Ishikawa (cell line): ENCODE measurements around the gene PCDH1.
A peak's percentile ranks its signal among the peaks of the same experiment; 100 is the strongest.

Experiments
- CEBPB ChIP-seq: IDR thresholded peaks from 2 replicates; pipeline ENCODE4 v1.6.1; 2012
- CREB1 ChIP-seq: IDR thresholded peaks from 2 replicates; pipeline ENCODE4 v1.6.1; 2012; ENCODE audit warnings: low read depth
- EGR1 ChIP-seq: IDR thresholded peaks from 2 replicates; pipeline ENCODE4 v1.6.1; 2012
- EP300 ChIP-seq: IDR thresholded peaks from 2 replicates; pipeline ENCODE4 v1.6.1; 2012; ENCODE audit warnings: borderline replicate concordance
- FOXM1 ChIP-seq: IDR thresholded peaks from 2 replicates; pipeline ENCODE4 v1.6.1; 2012; ENCODE audit warnings: low read depth, borderline replicate concordance
- NFIC ChIP-seq: IDR thresholded peaks from 2 replicates; pipeline ENCODE4 v1.6.1; 2012
- RAD21 ChIP-seq: IDR thresholded peaks from 2 replicates; pipeline ENCODE4 v1.6.1; 2012; ENCODE audit warnings: low read depth
- TAF1 ChIP-seq: IDR thresholded peaks from 2 replicates; pipeline ENCODE4 v1.6.1; 2012; ENCODE audit warnings: low read depth, mild to moderate bottlenecking
- TCF12 ChIP-seq: IDR thresholded peaks from 2 replicates; pipeline ENCODE4 v1.6.1; 2012; ENCODE audit warnings: low read depth
- TEAD4 ChIP-seq: IDR thresholded peaks from 2 replicates; pipeline ENCODE4 v1.6.1; 2012
- YY1 ChIP-seq: IDR thresholded peaks from 2 replicates; pipeline ENCODE4 v1.6.1; 2012; ENCODE audit warnings: low read depth
- ZBTB7A ChIP-seq: IDR thresholded peaks from 2 replicates; pipeline ENCODE4 v1.6.1; 2012; ENCODE audit warnings: low read depth
- TF ChIP-seq, protein P1 (sequence below): IDR thresholded peaks from 2 replicates; pipeline ENCODE4 v1.6.1; 2012
- TF ChIP-seq, protein P2 (sequence below): IDR thresholded peaks from 2 replicates; pipeline ENCODE4 v1.6.1; 2012; ENCODE audit warnings: low read depth, mild to moderate bottlenecking
- TF ChIP-seq, protein P3 (sequence below): IDR thresholded peaks from 2 replicates; pipeline ENCODE4 v1.6.1; 2012

PCDH1 gene

DNA sequence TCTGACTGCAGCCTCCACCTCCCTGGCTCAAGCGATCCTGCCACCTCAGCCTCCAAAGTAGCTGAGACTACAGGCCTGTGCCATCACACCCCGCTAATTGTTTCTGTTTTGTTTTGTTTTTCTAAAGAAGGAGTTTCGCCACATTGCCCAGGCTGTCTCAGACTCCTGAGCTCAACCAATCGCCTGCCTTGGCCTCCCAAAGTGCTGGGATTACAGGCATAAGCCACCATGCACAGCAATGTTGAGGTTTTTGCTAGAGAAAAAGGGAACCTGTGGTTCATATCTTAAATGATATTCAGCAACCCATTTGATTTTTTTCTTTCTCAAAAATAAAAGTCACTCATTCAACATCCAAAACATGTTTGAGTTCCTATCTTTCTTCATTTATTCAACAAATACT is 25.1 kb upstream of the PCDH1 start:
- TF ChIP-seq NFIC = no peak

DNA sequence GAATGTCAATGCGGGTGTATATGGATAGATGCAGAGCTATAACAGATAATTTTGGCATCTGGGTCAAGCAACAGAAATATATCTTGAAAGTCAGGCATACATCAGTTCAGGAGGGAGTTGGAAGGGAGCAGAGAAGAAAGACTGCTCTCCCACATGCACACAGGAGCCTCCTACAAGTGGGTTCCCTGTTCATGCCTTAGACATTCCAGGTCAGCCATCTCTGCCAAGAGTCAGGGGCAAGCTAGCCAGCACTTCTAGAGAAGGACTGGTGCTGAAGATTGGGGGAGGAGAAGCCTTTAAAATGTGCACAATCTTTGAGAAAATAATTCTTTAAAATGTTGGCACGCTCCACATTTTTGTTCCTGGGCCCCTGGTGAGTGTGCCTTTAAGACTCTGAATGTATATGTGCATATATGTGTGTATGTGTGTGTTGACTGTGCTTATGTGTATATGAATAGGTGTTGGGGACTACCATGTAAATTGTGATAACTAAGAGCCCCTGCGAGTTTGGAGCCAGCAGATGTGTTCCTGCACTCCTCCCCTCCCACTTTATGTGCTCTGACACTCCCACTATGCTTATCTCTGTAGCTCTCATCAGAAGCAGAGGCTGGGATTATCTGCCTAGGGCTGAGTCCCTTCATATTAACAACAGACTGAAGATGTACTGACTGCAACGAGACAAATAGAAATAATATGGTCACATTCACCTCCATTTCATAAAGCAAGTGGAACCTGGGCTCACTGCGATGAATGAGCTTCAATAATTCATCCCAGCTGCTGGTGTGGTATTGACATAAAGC is 24.0 kb upstream of the PCDH1 start:
- TF ChIP-seq, protein P1, sequence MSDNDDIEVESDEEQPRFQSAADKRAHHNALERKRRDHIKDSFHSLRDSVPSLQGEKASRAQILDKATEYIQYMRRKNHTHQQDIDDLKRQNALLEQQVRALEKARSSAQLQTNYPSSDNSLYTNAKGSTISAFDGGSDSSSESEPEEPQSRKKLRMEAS = no peak
- TF ChIP-seq FOXM1 = no peak
- TF ChIP-seq TEAD4 = no peak
- TF ChIP-seq, protein P2, sequence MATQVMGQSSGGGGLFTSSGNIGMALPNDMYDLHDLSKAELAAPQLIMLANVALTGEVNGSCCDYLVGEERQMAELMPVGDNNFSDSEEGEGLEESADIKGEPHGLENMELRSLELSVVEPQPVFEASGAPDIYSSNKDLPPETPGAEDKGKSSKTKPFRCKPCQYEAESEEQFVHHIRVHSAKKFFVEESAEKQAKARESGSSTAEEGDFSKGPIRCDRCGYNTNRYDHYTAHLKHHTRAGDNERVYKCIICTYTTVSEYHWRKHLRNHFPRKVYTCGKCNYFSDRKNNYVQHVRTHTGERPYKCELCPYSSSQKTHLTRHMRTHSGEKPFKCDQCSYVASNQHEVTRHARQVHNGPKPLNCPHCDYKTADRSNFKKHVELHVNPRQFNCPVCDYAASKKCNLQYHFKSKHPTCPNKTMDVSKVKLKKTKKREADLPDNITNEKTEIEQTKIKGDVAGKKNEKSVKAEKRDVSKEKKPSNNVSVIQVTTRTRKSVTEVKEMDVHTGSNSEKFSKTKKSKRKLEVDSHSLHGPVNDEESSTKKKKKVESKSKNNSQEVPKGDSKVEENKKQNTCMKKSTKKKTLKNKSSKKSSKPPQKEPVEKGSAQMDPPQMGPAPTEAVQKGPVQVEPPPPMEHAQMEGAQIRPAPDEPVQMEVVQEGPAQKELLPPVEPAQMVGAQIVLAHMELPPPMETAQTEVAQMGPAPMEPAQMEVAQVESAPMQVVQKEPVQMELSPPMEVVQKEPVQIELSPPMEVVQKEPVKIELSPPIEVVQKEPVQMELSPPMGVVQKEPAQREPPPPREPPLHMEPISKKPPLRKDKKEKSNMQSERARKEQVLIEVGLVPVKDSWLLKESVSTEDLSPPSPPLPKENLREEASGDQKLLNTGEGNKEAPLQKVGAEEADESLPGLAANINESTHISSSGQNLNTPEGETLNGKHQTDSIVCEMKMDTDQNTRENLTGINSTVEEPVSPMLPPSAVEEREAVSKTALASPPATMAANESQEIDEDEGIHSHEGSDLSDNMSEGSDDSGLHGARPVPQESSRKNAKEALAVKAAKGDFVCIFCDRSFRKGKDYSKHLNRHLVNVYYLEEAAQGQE = no peak
- TF ChIP-seq CEBPB = no peak
- no peak for TF ChIP-seq ZBTB7A
- no peak for TF ChIP-seq RAD21
- no peak for TF ChIP-seq EGR1
- no peak for TF ChIP-seq YY1
- TF ChIP-seq NFIC = no peak
- TF ChIP-seq EP300 = no peak
- TF ChIP-seq, protein P3, sequence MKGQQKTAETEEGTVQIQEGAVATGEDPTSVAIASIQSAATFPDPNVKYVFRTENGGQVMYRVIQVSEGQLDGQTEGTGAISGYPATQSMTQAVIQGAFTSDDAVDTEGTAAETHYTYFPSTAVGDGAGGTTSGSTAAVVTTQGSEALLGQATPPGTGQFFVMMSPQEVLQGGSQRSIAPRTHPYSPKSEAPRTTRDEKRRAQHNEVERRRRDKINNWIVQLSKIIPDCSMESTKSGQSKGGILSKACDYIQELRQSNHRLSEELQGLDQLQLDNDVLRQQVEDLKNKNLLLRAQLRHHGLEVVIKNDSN = no peak
- no peak for TF ChIP-seq CREB1
- TF ChIP-seq TCF12 = no peak
- no peak for TF ChIP-seq TAF1

DNA sequence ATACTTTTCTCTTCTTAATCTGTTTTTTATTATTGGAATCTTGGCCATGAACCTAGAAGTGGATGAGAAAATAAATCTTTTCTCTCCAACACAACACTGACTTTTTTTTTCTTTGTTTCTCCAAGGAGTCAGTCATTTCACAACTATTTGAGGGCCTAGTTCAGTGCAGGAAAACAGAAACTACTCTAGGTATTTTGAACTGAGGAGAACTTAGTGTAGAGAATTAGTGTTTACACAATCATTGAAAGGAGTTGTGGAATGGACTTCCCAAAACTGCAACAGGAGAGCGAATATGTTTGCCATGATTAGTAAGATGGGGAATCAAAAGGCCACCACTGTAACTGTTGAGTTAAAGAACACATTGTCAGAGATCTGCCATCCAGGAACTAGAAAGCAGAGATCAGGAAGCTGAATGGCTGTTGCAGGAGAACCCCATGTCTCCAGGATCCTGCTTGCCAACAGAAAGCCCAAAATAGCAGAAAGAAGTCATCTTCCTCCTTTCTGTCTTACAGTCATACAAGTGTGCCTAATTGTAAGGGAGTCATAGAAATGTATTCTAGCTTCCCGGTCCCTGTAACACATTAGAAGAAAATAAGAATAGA is 20.3 kb upstream of the PCDH1 start:
- TF ChIP-seq, protein P2 = no peak
- TF ChIP-seq TEAD4 (no peak), EGR1 (no peak), CEBPB (no peak), YY1 (no peak), FOXM1 (no peak), EP300 (no peak)

DNA sequence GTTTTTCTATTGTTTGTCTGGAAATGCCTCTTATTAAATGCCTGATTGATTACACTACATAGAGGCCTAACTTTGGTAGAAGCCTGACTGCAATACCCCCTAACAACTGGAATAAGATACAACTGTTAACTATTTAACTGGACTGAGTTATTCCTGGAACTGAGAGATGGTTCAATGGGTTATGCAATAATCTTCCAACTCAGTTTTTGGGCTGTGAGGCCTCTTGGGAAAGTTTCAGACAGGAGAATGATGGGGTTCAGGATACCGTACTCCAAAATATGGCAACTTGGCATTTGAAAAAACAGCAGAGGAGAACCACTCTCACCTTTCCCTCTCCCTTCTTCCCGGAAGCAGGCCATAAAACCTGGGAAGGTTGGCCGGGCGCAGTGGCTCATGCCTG is 19.2 kb upstream of the PCDH1 start:
- TF ChIP-seq CEBPB (peak; percentile 76), NFIC (no peak), TCF12 (no peak)
- TF ChIP-seq, protein P3 = no peak

DNA sequence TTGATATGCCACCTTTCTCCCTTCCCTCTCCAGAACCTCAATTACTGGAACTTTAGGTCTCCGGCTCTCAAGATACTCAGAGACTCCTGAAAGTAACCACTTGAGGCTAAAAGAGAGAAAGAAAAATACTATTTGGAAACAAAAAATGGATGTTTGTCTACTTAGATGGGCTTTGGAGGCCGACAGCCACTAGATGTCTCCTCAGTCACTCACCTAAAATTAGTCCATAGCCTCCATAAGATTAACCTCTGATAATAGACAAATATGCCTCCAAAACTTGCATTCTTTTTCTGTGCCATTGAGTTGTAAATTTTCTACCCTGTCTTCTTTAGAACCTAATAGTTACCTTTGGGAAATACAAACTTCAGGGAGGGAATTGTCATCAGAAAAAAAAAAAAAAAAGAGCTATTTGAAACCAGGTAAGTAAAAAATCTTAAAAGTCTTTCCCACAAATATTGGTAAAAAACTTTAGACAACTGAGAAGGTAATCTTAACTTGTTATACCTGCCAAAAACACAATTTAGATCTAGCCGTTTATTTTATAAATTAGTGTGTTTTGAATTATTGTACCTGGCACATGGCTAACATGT is 11.2 kb upstream of the PCDH1 start:
- no peak for TF ChIP-seq EP300
- peak; percentile 50 for TF ChIP-seq RAD21
- TF ChIP-seq CEBPB = no peak

DNA sequence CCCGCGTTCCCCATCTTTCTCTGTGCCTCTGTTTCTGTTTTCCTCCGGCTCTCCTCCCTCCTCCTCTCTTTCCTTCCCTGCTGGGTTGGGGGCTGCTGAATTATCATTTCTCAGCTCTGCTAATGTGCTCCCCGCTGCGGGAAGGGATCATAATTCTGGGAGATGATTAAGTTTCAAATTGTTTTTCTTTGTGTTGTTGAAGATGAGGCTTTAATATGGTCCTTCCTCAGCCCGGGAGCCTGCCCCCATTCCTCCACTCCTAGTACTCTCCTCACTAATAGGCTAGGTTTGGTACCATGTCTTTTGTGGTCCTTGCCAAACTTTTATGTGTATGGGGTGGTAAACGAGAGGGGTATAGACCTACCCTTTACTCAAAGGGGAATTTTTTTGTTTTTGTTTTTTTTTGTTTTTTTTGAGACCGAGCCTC is 5.7 kb upstream of the PCDH1 start:
- TF ChIP-seq FOXM1 (no peak), EP300 (no peak), YY1 (no peak), CEBPB (no peak), TEAD4 (no peak)
- TF ChIP-seq, protein P2 = no peak
